Heart left ventricle (tissue), 13 donors: ENCODE results near the gene SAMD11.

ENCODE experiments used
- POLR2A ChIP-seq, 2 donors: fragments of 450-650 bp; IDR thresholded peaks; one replicate each; pipeline ENCODE4 v1.6.1; 2017; ENCODE audit warnings: antibody characterized with exemption in 2 of 2, mild to moderate bottlenecking in 2 of 2, moderate library complexity in 2 of 2
- TF ChIP-seq, protein P1 (sequence below), 12 donors: fragments of 200-600 bp; sonication (generic) in 4 of 12; IDR thresholded peaks; one replicate each; pipeline versions ENCODE4 v1.5.0 to v1.8.0; 2018 to 2022; ENCODE audit warnings: antibody characterized with exemption in 12 of 12, mild to moderate bottlenecking in 5 of 12
- donor health status: ischemic (EF 13 %, LVEDD 7.1; RV severe dilation, severe dysfunction).
- donor health status: DM: no; HTN: yes; CAD: no.
- donor health status: DM: no; HTN: no; CAD: no.
- donor health status: ischemic (EF 25% LVEDD 6.9; RV normal size, moderate dysfunction).
- donor health status: ischemic (EF 25% LVEDD 5.7; RV mildly dilated, moderate dysfunction).
- donor health status: ischemic (EF 35%, LVEDD 5.7; RV mildly dilated, moderate dysfunction).
- donor health status: nonischemic (EF 11% LVEDD 7.7; RV severe dilation, severe dysfunction).
- donor health status: DM: yes; HTN: yes; CAD: no.
- donor health status: PGD.
- donor health status: ischemic (EF 29% LVEDD 5.4; RV normal size, mild dysfunction).
- donor health status: nonischemic (EF 23%, LVEDD 6.1; RV moderate dilation, normal function).

DNA sequence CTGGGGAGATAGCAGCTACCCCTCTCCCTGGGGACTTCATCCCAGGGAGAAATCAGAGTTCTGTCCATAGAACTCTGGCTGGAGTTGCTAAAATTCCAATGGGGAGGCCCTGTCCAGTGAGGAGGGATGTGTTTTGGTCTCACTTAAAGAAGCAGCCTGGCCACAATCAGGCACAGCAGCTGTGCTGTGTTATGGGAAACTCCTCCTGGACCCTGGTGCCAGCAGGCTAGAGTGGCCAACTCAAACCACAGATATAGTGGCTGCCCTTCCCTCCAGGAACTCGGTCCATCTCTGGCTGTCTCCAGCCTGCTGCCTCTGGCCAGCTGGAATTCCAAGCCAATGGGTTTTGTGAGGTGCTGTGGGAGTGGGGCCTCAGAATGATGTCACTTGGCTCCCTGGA, 37.4 kb upstream of the SAMD11 start:
- TF ChIP-seq, protein P1, sequence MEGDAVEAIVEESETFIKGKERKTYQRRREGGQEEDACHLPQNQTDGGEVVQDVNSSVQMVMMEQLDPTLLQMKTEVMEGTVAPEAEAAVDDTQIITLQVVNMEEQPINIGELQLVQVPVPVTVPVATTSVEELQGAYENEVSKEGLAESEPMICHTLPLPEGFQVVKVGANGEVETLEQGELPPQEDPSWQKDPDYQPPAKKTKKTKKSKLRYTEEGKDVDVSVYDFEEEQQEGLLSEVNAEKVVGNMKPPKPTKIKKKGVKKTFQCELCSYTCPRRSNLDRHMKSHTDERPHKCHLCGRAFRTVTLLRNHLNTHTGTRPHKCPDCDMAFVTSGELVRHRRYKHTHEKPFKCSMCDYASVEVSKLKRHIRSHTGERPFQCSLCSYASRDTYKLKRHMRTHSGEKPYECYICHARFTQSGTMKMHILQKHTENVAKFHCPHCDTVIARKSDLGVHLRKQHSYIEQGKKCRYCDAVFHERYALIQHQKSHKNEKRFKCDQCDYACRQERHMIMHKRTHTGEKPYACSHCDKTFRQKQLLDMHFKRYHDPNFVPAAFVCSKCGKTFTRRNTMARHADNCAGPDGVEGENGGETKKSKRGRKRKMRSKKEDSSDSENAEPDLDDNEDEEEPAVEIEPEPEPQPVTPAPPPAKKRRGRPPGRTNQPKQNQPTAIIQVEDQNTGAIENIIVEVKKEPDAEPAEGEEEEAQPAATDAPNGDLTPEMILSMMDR (IDR thresholded peaks at IDR 0.05): no peak
- TF ChIP-seq POLR2A (IDR thresholded peaks at IDR 0.05): no peak
